ENCODE results near the gene SOCS4.

The SOCS4 gene

DNA sequence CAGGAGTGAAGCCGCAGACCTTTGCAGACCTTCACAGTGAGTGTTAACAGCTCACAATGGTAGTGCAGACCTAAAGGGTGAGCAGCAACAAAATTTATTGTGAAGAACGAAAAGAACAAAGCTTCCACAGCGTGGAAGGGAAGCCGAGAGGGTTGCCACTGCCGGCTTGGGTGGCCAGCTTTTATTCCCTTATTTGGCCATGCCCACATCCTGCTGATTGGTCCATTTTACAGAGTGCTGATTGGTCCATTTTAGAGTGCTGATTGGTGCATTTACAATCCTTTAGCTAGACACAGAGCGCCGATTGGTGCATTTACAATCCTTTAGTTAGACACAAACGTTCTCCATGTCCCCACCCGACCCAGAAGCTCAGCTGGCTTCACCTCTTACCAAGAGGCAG is 59.9 kb downstream of the SOCS4 start:
- no peak overlapping the region for H3K4me3 ChIP-seq (ENCODE audit: low read depth, low read length)
- TF ChIP-seq, protein P1, sequence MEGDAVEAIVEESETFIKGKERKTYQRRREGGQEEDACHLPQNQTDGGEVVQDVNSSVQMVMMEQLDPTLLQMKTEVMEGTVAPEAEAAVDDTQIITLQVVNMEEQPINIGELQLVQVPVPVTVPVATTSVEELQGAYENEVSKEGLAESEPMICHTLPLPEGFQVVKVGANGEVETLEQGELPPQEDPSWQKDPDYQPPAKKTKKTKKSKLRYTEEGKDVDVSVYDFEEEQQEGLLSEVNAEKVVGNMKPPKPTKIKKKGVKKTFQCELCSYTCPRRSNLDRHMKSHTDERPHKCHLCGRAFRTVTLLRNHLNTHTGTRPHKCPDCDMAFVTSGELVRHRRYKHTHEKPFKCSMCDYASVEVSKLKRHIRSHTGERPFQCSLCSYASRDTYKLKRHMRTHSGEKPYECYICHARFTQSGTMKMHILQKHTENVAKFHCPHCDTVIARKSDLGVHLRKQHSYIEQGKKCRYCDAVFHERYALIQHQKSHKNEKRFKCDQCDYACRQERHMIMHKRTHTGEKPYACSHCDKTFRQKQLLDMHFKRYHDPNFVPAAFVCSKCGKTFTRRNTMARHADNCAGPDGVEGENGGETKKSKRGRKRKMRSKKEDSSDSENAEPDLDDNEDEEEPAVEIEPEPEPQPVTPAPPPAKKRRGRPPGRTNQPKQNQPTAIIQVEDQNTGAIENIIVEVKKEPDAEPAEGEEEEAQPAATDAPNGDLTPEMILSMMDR (IDR thresholded peaks at IDR 0.05; ENCODE audit: borderline replicate concordance, insufficient read depth, low read depth, low read length) = no peak

DNA sequence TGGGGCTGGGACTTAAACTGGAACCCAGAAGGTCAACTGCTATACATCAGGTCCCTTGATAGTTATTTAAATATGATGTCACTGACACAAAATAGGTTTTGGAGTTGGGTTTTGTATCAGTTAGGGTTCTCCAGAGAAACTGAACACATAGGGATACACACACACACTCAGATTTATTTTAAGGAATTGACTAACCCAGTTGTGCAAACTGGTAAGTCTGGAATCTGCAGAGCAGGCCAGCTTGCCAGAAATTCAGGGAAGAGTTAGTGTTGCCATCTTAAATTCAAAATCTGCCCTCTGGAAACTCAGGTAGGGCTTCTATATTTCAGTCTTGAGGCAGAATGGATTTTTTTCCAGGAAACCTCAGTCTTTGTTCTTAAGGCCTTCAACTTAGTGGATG is 61.3 kb downstream of the SOCS4 start:
- TF ChIP-seq, protein P1 (IDR thresholded peaks at IDR 0.05; ENCODE audit: borderline replicate concordance, insufficient read depth, low read depth, low read length) = no peak
- H3K4me3 ChIP-seq (ENCODE audit: low read depth, low read length) = no peak overlapping the region

DNA sequence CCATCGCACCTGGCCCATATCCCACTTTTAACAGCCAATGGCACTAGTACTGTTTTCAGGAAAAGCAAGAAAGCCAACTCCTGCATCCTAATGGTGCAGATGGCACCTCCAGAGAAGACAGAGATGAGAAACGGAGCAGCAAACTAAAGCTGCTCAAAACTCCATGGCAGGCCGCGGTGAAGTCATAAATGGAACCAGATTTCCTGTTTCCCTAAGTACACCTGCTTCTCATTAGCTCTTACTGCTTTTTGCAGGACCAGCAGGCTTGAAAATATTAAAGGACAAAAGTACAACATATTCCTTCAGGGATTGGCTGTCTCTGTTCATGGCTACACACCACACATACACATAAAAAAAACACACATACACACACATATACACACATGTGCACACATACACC is 65.3 kb downstream of the SOCS4 start:
- H3K4me3 ChIP-seq (ENCODE audit: low read depth, low read length) = no peak overlapping the region
- TF ChIP-seq, protein P1 (IDR thresholded peaks at IDR 0.05; ENCODE audit: borderline replicate concordance, insufficient read depth, low read depth, low read length) = no peak

DNA sequence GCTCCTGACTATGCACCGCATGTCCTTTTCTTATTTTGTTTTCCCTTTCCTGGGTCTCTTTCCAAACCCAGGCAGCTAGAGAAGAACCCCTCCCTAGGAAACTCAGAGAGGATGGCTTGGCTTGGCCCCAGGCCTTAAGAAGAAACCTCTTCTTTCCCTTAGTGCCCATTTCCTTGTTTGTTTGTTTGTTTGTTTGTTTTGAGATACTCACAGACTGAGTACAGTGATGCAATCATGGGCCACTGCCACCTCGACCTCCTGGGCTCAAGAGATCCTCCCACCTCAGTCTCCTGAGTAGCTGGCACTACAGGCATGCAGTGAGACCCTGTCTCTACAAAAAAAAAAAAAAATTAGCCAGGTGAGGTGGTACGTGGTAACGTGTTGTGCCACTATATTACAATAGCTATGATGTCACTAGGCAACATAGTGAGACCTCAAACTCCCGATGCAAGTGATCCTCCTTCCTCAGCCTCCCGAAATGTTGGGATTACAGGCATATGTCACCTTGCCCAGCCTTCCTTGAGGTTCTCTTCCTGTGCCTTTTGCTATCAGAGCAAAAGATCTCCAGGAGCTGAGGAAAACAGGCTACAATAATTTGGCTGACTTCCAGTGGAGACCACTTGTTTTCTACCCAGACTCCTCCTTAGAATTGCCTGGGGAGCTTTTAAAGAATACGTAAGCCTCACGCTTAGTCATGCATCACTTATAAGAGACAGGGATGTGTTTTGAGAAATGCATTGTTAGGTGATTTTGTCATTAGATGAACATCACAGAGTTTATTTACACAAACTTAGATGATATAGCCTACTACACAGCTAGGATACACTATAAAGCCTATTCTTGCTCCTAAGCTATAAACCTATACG is 67.5 kb downstream of the SOCS4 start:
- no peak overlapping the region for H3K4me3 ChIP-seq (ENCODE audit: low read depth, low read length)
- TF ChIP-seq, protein P1 (IDR thresholded peaks at IDR 0.05; ENCODE audit: borderline replicate concordance, insufficient read depth, low read depth, low read length) = no peak

DNA sequence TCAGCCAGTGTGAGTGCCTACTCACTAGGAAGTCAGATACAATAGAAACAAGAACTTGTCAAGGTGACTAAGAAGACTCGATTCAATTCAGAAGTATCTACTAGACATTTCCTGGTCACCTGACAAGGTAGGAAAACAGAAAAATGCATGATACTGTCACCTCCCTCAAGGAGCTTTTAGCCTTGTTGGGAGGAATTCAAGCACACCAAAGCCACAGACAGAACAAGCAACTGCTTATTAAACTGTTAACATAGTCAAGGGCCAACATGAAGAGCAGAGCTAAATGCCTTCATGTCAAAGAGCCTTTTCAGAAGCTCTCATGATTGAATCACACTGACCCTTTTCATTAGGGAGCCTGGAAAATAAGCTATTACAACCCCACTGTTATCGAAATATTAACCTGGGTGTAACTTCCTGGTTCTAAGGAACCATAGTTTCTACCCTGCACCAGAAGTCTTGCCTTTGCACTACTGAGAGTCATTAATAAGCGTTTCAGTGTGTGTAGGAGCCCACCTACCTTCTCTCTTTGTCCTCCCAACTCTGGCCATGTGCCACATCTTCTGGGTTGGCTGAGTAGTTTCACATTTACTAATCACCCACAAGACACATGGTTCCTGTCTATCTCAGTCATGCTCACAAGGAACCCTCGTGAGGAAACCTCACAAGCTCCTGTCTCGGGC is 71.0 kb downstream of the SOCS4 start:
- H3K4me3 ChIP-seq (ENCODE audit: low read depth, low read length) = no peak overlapping the region
- TF ChIP-seq, protein P1 (IDR thresholded peaks at IDR 0.05; ENCODE audit: borderline replicate concordance, insufficient read depth, low read depth, low read length) = no peak

DNA sequence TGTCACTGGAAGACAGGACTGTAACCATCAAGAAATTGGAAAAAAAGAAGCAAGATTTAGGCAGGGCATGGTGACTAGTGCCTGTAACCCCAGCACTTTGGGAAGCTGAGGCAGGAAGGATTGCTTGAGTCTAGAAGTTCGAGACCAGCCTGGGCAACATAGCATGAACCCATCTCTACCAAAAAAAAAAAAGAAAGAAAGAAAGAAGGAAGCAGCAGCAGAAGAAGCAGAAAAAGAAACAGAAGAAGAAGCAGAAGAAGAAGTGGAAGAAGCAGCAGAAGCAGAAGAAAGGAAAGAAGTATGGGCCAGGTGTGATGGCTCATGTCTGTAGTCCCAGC is 71.5 kb downstream of the SOCS4 start:
- no peak overlapping the region for H3K4me3 ChIP-seq (ENCODE audit: low read depth, low read length)
- TF ChIP-seq, protein P1 (IDR thresholded peaks at IDR 0.05; ENCODE audit: borderline replicate concordance, insufficient read depth, low read depth, low read length) = no peak
